B cell (primary cell): ENCODE results near the gene ELOVL1. TPM values are rescaled to one million over a fixed set of nuclear protein-coding genes. Genes with fewer than 3 reads are reported as not detected.

ENCODE experiments used
- ATAC-seq: fragments of 200-7000 bp; cut with Tn5 transposase; one replicate; pipeline ENCODE4 v1.10.0; 2021; ENCODE audit warnings: low read depth, mild to moderate bottlenecking, moderate number of reproducible peaks, moderate library complexity
- CTCF ChIA-PET: fragments of 350-600 bp; sonication (Branson Sonifier 250); formaldehyde crosslinking; loops from one replicate; lab custom pipeline; 2021; ENCODE audit warnings: antibody characterized with exemption, inconsistent platforms; lab: Charles Lee
- POLR2A ChIA-PET: fragments of 350-600 bp; sonication (Branson Sonifier 250); formaldehyde crosslinking; loops from one replicate; lab custom pipeline; 2021; ENCODE audit warnings: antibody characterized with exemption; lab: Charles Lee
- DNase-seq: peaks from one replicate; pipeline ENCODE4 v3.0.0; 2013
- H2AFZ ChIP-seq: 2 replicates; pipeline ENCODE4 v1.6.1; 2012; ENCODE audit warnings: mild to moderate bottlenecking, low read depth, low read length; ENCODE audit not compliant: insufficient read depth, poor library complexity, severe bottlenecking
- H3K27ac ChIP-seq, 2 donors: 1 replicate in 1 of 2; 2 replicates in 1 of 2; pipeline ENCODE4 v1.5.1; 2012 to 2013; ENCODE audit warnings: low read length in 2 of 2, mild to moderate bottlenecking in 2 of 2, moderate library complexity in 1 of 2
- H3K27me3 ChIP-seq, 4 experiments: fragments of 200-600 bp in 1 of 4; sonication (generic) in 1 of 4; replicated peaks in 1 of 4; 1 replicate in 2 of 4; 2 replicates in 2 of 4; pipeline versions ENCODE4 v1.6.1 to v1.7.0; 2013 to 2016; ENCODE audit warnings: low read length in 3 of 4, mild to moderate bottlenecking in 2 of 4, mixed read lengths in 1 of 4, moderate library complexity in 1 of 4; ENCODE audit not compliant: insufficient read depth in 4 of 4, control insufficient read depth in 3 of 4; ENCODE audit errors: control extremely low read depth in 1 of 4
- H3K36me3 ChIP-seq, 2 experiments: replicated peaks in 1 of 2; 1 replicate in 1 of 2; 2 replicates in 1 of 2; pipeline versions ENCODE4 v1.6.1 to v1.7.1; 2013; ENCODE audit warnings: low read length in 1 of 2; ENCODE audit not compliant: insufficient read depth in 2 of 2, control insufficient read depth in 1 of 2; ENCODE audit errors: control extremely low read depth in 1 of 2, extremely low read depth in 1 of 2
- H3K4me1 ChIP-seq, 2 donors: fragments of 200-600 bp in 1 of 2; sonication (generic) in 1 of 2; 1 replicate in 1 of 2; 2 replicates in 1 of 2; pipeline versions ENCODE4 v1.5.1 to v1.6.1; 2013 to 2017; ENCODE audit warnings: low read length in 2 of 2; ENCODE audit not compliant: control insufficient read depth in 2 of 2, insufficient read depth in 2 of 2
- H3K4me2 ChIP-seq: replicated peaks from 2 replicates; pipeline ENCODE3; 2012; ENCODE audit warnings: mild to moderate bottlenecking, low read depth, low read length; ENCODE audit not compliant: poor library complexity, severe bottlenecking
- H3K4me3 ChIP-seq, 5 experiments: fragments of 200-600 bp in 1 of 5; sonication (generic) in 1 of 5; 1 replicate in 3 of 5; 2 replicates in 2 of 5; pipeline versions ENCODE4 v1.5.1 to v1.7.0; 2011 to 2016; ENCODE audit warnings: low read length in 4 of 5, mild to moderate bottlenecking in 4 of 5, low read depth in 2 of 5, control low read depth in 1 of 5, moderate library complexity in 1 of 5; ENCODE audit not compliant: insufficient read depth in 1 of 5; ENCODE audit errors: control extremely low read depth in 1 of 5, extremely low read depth in 1 of 5
- H3K79me2 ChIP-seq: fragments of 200-600 bp; sonication (generic); one replicate; pipeline ENCODE4 v1.6.0; 2016; ENCODE audit warnings: low read length; ENCODE audit not compliant: control insufficient read depth, insufficient read depth
- H3K9ac ChIP-seq: fragments of 200-600 bp; sonication (generic); 2 replicates; pipeline ENCODE4 v1.6.1; 2017; ENCODE audit warnings: mild to moderate bottlenecking, low read length, moderate library complexity
- H3K9me3 ChIP-seq, 3 donors: one replicate each; pipeline versions ENCODE4 v1.6.1 to v1.7.1; 2013; ENCODE audit warnings: low read length in 2 of 3; ENCODE audit not compliant: control insufficient read depth in 2 of 3, insufficient read depth in 1 of 3; ENCODE audit errors: control extremely low read depth in 1 of 3
- H4K20me1 ChIP-seq: 2 replicates; pipeline ENCODE4 v1.6.0; 2012; ENCODE audit warnings: mild to moderate bottlenecking, low read length; ENCODE audit not compliant: insufficient read depth, control insufficient read depth, poor library complexity, severe bottlenecking
- H3K27ac Mint-ChIP-seq: one replicate; pipeline ENCODE4 v1.8.0; 2021; ENCODE audit warnings: mixed read lengths
- H3K27me3 Mint-ChIP-seq: one replicate; pipeline ENCODE4 v1.8.0; 2021; ENCODE audit warnings: mixed read lengths
- H3K4me1 Mint-ChIP-seq: one replicate; pipeline ENCODE4 v1.8.0; 2021; ENCODE audit warnings: mixed read lengths
- H3K4me3 Mint-ChIP-seq: one replicate; pipeline ENCODE4 v1.8.0; 2021; ENCODE audit warnings: mixed read lengths
- H3K9me3 Mint-ChIP-seq: one replicate; pipeline ENCODE4 v1.8.0; 2022; ENCODE audit warnings: mixed read lengths; ENCODE audit not compliant: insufficient read depth
- EZH2 ChIP-seq: IDR thresholded peaks from 2 replicates; pipeline ENCODE4 v1.6.1; 2012; ENCODE audit warnings: borderline replicate concordance, low read depth, mild to moderate bottlenecking, moderate library complexity, low read length; ENCODE audit not compliant: insufficient read depth, poor library complexity, severe bottlenecking
- WGBS: methylation state at CpG from one replicate; pipeline ENCODE4 v1.1.5; 2013; ENCODE audit warnings: missing lambda C conversion rate; ENCODE audit not compliant: insufficient coverage; 5-methylcytosine and 5-hydroxymethylcytosine counted together
- intact Hi-C: fragments of 100-400 bp; cut with micrococcal nuclease; formaldehyde crosslinking; loops from one replicate; pipeline ENCODE4 v1.10.0; 2022
- polyA plus RNA-seq: library from polyadenylated mRNA; depleted of rRNA; stranded (reverse); fragments of >200 nt; gene quantifications from 2 replicates; pipeline ENCODE4 v1.2.3, GENCODE V29; 2012
- total RNA-seq, 2 donors: library from RNA; stranded (reverse); fragments of 120-200 nt in 1 of 2; gene quantifications; 1 replicate in 1 of 2; 2 replicates in 1 of 2; pipeline versions ENCODE4 v1.2.3 to v1.2.4, GENCODE V29; 2013 to 2022
- TF ChIP-seq, protein P1 (sequence below): fragments of 200-600 bp; IDR thresholded peaks from one replicate; pipeline ENCODE4 v1.8.0; 2022; ENCODE audit warnings: antibody characterized with exemption, mild to moderate bottlenecking

The ELOVL1 gene
- total and polyA plus RNA-seq, 2 donors (not counting 1 experiment from before 2014, with no cell fraction given), result 65.4 to 78.8 TPM

DNA sequence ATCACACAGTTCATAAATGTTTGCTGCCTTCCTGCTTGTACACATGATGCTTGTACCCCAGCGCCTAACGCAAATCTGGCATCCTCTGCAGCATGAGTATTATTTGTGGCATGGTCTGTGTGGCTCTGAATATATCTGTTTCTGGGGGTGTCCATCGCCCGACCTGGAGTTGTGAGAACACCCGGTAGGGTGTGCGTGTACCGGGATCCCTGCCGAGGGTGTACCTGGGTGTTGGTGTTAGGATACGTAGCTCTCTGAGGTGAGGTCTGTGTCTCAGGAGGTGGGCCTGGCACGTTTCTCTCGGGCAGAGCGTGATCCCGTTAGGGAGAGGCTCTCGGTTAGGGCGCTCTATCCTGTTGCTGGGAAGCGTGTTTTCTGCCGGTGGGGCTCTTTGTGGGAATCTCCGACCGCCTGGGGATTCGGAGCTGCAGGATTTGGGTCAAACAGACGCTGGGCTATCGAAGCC is 19.4 kb downstream of the ELOVL1 start:
- Histone ChIP-seq H4K20me1 (no peaks in the 10 kb centered on the region), H3K4me1 (peaks cover 4 to 5% of the 10 kb centered on the region in 2 donors), H3K79me2 (no peaks in the 10 kb centered on the region), H3K36me3 (no peaks in the 10 kb centered on the region), H3K9me3 (no peaks in the 10 kb centered on the region), H3K4me2 (peak overlapping the region; percentile 67), H2AFZ (peak overlapping the region; percentile 59), H3K4me3 (peak overlapping the region in 4 of 5 experiments; percentile 24 to 64 (median 44)), H3K9ac (peak overlapping the region; percentile 47), H3K27me3 (no peaks in the 10 kb centered on the region), H3K27ac (peak overlapping the region in 1 of 2 donors; percentile 87)
- peaks cover 13% of the 10 kb centered on the region for H3K4me1 Mint-ChIP-seq
- ATAC-seq, result no peak
- 91% methylated on average over 22 of the region's 22 CpGs for WGBS
- intact Hi-C loops, result no loop called here
- H3K27ac Mint-ChIP-seq, result peak overlapping the region; percentile 53
- no peaks in the 10 kb centered on the region for H3K9me3 Mint-ChIP-seq
- no peaks in the 10 kb centered on the region for H3K27me3 Mint-ChIP-seq
- CTCF ChIA-PET, result interaction anchor here (0.9 kb wide), 1 partner anchor 109 kb away, joined by 3 read pairs; no protein-coding TSS in a partner anchor
- TF ChIP-seq EZH2, result no peak
- TF ChIP-seq, protein P1, sequence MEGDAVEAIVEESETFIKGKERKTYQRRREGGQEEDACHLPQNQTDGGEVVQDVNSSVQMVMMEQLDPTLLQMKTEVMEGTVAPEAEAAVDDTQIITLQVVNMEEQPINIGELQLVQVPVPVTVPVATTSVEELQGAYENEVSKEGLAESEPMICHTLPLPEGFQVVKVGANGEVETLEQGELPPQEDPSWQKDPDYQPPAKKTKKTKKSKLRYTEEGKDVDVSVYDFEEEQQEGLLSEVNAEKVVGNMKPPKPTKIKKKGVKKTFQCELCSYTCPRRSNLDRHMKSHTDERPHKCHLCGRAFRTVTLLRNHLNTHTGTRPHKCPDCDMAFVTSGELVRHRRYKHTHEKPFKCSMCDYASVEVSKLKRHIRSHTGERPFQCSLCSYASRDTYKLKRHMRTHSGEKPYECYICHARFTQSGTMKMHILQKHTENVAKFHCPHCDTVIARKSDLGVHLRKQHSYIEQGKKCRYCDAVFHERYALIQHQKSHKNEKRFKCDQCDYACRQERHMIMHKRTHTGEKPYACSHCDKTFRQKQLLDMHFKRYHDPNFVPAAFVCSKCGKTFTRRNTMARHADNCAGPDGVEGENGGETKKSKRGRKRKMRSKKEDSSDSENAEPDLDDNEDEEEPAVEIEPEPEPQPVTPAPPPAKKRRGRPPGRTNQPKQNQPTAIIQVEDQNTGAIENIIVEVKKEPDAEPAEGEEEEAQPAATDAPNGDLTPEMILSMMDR, result no peak
- POLR2A ChIA-PET, result interaction anchor here (2.0 kb wide), 1 partner anchor 10 kb away, joined by 6 read pairs; the partner anchor contains the start of gene CDC20
- no peak for DNase-seq
- H3K4me3 Mint-ChIP-seq, result peak overlapping the region; percentile 69

DNA sequence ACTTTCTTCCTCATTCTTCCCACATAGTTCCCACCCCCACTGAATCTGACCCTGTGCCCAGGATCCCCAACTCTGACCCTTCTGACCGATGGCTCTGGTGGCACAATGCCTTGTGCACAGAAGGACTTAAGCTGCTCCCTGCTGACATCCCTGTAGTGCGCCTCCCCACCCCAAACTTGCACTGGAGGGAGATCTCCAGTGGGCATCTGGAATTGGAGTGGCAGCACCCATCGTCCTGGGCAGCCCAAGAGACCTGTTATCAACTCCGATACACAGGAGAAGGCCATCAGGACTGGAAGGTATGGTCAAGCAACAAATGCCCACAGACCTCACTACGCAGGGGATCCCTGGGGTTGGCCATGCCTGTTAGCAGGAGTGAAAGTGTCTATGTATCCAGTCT is 21.2 kb downstream of the ELOVL1 start:
- 92% methylated on average over 4 of the region's 5 CpGs for WGBS
- Mint-ChIP-seq H3K4me3 (no peak overlapping the region), H3K4me1 (peaks cover 13% of the 10 kb centered on the region), H3K27me3 (no peaks in the 10 kb centered on the region), H3K9me3 (no peaks in the 10 kb centered on the region), H3K27ac (no peak overlapping the region)
- no peak overlapping the region for H3K4me2 ChIP-seq
- POLR2A ChIA-PET, result no interaction called here
- no peak for ATAC-seq
- H3K9me3 ChIP-seq, result no peaks in the 10 kb centered on the region
- no peak overlapping the region for H3K9ac ChIP-seq
- no peak overlapping the region for H2AFZ ChIP-seq
- TF ChIP-seq EZH2, result no peak
- TF ChIP-seq, protein P1, result no peak
- no peak for DNase-seq
- peaks cover 4 to 5% of the 10 kb centered on the region in 2 donors for H3K4me1 ChIP-seq
- H3K27me3 ChIP-seq, result no peaks in the 10 kb centered on the region
- CTCF ChIA-PET, result no interaction called here
- H3K79me2 ChIP-seq, result no peaks in the 10 kb centered on the region
- intact Hi-C loops, result no loop called here
- H3K27ac ChIP-seq, result no peak overlapping the region
- H3K36me3 ChIP-seq, result no peaks in the 10 kb centered on the region
- no peak overlapping the region for H3K4me3 ChIP-seq
- H4K20me1 ChIP-seq, result no peaks in the 10 kb centered on the region
